Panc1 (cell line): Measurements from ENCODE around the gene NPLOC4.

ENCODE experiments used
- POLR2AphosphoS5 ChIP-seq: IDR thresholded peaks from 2 replicates; pipeline ENCODE4 v1.6.1; 2012; ENCODE audit warnings: mild to moderate bottlenecking, low read depth, low read length, moderate library complexity
- SIN3A ChIP-seq: IDR thresholded peaks from 2 replicates; pipeline ENCODE4 v1.6.1; 2012; ENCODE audit warnings: low read depth, mild to moderate bottlenecking, low read length, moderate library complexity, borderline replicate concordance; ENCODE audit not compliant: insufficient read depth
- TF ChIP-seq, protein P1 (sequence below): fragments of 450-650 bp; IDR thresholded peaks from 2 replicates; pipeline ENCODE4 v1.5.1; 2017; ENCODE audit warnings: mild to moderate bottlenecking
- TF ChIP-seq, protein P2 (sequence below), 2 experiments: IDR thresholded peaks; 2 replicates each; pipeline ENCODE4 v1.6.1; 2011 to 2012; ENCODE audit warnings: low read depth in 2 of 2, control low read depth in 1 of 2, low read length in 1 of 2, mild to moderate bottlenecking in 1 of 2, moderate library complexity in 1 of 2; ENCODE audit not compliant: insufficient read depth in 1 of 2

DNA sequence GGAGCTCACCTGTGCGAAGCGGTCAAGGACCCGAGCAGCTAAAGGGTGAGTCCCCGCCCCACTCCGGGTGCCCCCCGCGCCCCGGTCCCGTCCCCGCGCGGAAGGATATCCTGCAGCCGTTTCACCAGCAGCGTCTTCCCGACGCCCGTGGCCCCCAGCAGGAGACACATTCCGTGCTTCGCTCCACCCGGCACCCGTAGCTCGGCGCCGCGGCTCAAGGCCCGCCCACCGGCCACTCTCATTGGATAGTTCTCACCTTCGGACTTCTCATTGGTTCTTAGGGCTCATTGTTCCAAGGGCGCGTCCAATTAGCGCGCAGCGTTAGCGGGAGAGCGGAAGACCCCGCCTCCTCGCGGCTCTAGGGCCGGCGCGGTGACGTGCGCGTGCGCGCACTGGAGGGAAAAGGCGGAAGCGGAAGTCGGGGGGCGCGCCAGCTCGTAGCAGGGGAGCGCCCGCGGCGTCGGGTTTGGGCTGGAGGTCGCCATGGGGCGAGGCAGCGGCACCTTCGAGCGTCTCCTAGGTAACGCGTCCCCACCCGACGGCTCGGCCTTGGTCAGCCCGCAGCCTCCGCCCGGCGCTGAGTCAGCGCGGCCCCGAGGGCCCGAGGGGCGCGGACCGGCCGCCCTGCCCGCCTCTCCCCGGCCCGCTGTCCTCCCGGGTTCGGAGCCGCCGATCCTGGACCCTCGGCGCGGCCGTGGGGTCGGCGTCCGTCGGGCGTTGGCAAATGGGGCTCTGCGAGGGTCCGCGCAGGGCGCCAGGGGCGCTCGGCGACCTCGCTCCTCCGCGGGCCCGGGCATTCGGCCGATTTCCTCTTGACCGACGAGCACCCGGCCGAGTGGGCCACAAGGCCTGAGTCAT lies 46.9 kb upstream of the NPLOC4 start, which contains the start of the genes ARL16 and HGS:
- TF ChIP-seq POLR2AphosphoS5 (peak; percentile 59; the same call in 1 of the 2 replicates), SIN3A (peak; percentile 88; the same call in 1 of the 2 replicates)
- TF ChIP-seq, protein P1, sequence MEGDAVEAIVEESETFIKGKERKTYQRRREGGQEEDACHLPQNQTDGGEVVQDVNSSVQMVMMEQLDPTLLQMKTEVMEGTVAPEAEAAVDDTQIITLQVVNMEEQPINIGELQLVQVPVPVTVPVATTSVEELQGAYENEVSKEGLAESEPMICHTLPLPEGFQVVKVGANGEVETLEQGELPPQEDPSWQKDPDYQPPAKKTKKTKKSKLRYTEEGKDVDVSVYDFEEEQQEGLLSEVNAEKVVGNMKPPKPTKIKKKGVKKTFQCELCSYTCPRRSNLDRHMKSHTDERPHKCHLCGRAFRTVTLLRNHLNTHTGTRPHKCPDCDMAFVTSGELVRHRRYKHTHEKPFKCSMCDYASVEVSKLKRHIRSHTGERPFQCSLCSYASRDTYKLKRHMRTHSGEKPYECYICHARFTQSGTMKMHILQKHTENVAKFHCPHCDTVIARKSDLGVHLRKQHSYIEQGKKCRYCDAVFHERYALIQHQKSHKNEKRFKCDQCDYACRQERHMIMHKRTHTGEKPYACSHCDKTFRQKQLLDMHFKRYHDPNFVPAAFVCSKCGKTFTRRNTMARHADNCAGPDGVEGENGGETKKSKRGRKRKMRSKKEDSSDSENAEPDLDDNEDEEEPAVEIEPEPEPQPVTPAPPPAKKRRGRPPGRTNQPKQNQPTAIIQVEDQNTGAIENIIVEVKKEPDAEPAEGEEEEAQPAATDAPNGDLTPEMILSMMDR, result no peak
- TF ChIP-seq, protein P2, sequence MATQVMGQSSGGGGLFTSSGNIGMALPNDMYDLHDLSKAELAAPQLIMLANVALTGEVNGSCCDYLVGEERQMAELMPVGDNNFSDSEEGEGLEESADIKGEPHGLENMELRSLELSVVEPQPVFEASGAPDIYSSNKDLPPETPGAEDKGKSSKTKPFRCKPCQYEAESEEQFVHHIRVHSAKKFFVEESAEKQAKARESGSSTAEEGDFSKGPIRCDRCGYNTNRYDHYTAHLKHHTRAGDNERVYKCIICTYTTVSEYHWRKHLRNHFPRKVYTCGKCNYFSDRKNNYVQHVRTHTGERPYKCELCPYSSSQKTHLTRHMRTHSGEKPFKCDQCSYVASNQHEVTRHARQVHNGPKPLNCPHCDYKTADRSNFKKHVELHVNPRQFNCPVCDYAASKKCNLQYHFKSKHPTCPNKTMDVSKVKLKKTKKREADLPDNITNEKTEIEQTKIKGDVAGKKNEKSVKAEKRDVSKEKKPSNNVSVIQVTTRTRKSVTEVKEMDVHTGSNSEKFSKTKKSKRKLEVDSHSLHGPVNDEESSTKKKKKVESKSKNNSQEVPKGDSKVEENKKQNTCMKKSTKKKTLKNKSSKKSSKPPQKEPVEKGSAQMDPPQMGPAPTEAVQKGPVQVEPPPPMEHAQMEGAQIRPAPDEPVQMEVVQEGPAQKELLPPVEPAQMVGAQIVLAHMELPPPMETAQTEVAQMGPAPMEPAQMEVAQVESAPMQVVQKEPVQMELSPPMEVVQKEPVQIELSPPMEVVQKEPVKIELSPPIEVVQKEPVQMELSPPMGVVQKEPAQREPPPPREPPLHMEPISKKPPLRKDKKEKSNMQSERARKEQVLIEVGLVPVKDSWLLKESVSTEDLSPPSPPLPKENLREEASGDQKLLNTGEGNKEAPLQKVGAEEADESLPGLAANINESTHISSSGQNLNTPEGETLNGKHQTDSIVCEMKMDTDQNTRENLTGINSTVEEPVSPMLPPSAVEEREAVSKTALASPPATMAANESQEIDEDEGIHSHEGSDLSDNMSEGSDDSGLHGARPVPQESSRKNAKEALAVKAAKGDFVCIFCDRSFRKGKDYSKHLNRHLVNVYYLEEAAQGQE (IDR thresholded peaks at IDR 0.05; ENCODE audit: insufficient read depth in 1 of 2, low read depth in 2 of 2, low read length in 1 of 2), result no peak
